K562 (cell line): Measurements from ENCODE around the gene PLEKHG3. TPM values are rescaled to one million over a fixed set of nuclear protein-coding genes. Genes with fewer than 3 reads are reported as not detected.

Experiments
- ATAC-seq: fragments of 200-7000 bp; cut with Tn5 transposase; 3 replicates; pipeline ENCODE4 v1.9.1; 2020; ENCODE audit warnings: moderate library complexity
- BruUV-seq: library from RNA; stranded (reverse); fragments of 400-500 nt; replicated peaks from 2 replicates; lab custom pipeline; 2021; lab: Mats Ljungman, UMichigan
- CTCF ChIA-PET: fragments of 300-600 bp; formaldehyde crosslinking; extraction: SDS; loops from one replicate; lab custom pipeline; 2021; ENCODE audit warnings: low intra/inter-chr PET ratio; lab: Yijun Ruan, JAX
- POLR2A ChIA-PET: fragments of 300-600, 350-650 bp; sonication (Branson Sonifier 250); formaldehyde crosslinking; extraction: SDS; loops from one replicate; lab custom pipeline; 2021; ENCODE audit warnings: antibody characterized with exemption, inconsistent platforms; lab: Yijun Ruan, JAX
- DNase-seq, 4 experiments: peaks; one replicate each; pipeline versions ENCODE4 v3.0.0 to v3.0.0-alpha.2; 2011 to 2018; ENCODE audit warnings: low spot score in 3 of 4, mixed read lengths in 3 of 4; ENCODE audit errors: extremely low read depth in 1 of 4
- FAIRE-seq: peaks from 2 replicates; lab custom pipeline; 2011; peaks lifted over from hg19 to GRCh38; lab: Jason Lieb, UNC
- H2AFZ ChIP-seq: 2 replicates; pipeline ENCODE4 v1.6.0; 2011; ENCODE audit warnings: low read depth, low read length, control low read depth, inconsistent platforms
- H3K27ac ChIP-seq: fragments of 200-600 bp; 3 replicates; pipeline ENCODE4 v1.8.0; 2011; ENCODE audit warnings: low read depth, mild to moderate bottlenecking, control low read depth, inconsistent platforms, low read length, moderate library complexity, mixed read lengths; ENCODE audit errors: extremely low read depth
- H3K27me3 ChIP-seq, 2 experiments: fragments of 300-600 bp in 1 of 2; 2 replicates in 1 of 2; 3 replicates in 1 of 2; pipeline versions ENCODE4 v1.6.0 to v1.8.0; 2011; ENCODE audit warnings: inconsistent platforms in 2 of 2, low read length in 2 of 2, mild to moderate bottlenecking in 1 of 2, mixed read lengths in 1 of 2, moderate library complexity in 1 of 2; ENCODE audit not compliant: control insufficient read depth in 2 of 2, insufficient read depth in 2 of 2
- H3K36me3 ChIP-seq: fragments of 300-600 bp; 3 replicates; pipeline ENCODE4 v1.8.0; 2011; ENCODE audit warnings: mild to moderate bottlenecking, low read length, inconsistent platforms; ENCODE audit not compliant: control insufficient read depth, insufficient read depth
- H3K4me1 ChIP-seq, 2 experiments: fragments of 200-600 bp in 1 of 2; replicated peaks in 1 of 2; 2 replicates in 1 of 2; 3 replicates in 1 of 2; pipeline versions ENCODE4 v1.5.1 to v1.8.0; 2011; ENCODE audit warnings: inconsistent platforms in 2 of 2, low read length in 2 of 2, mild to moderate bottlenecking in 1 of 2, mixed read lengths in 1 of 2, moderate library complexity in 1 of 2; ENCODE audit not compliant: control insufficient read depth in 2 of 2, insufficient read depth in 2 of 2
- H3K4me2 ChIP-seq: 2 replicates; pipeline ENCODE4 v1.6.1; 2011; ENCODE audit warnings: low read length, control low read depth, inconsistent platforms, mixed read lengths; ENCODE audit not compliant: insufficient read depth
- H3K4me3 ChIP-seq: fragments of 200-600 bp; sonication (generic), shearing (Covaris generic); 2 replicates; pipeline ENCODE4 v1.5.1; 2016; ENCODE audit warnings: control low read depth, inconsistent platforms
- H3K79me2 ChIP-seq: fragments of 200-600 bp; 3 replicates; pipeline ENCODE4 v1.8.0; 2011; ENCODE audit warnings: low read length, inconsistent platforms; ENCODE audit not compliant: control insufficient read depth, insufficient read depth
- H3K9ac ChIP-seq, 2 experiments: 2 replicates each; pipeline versions ENCODE4 v1.6.0 to v1.6.1; 2011; ENCODE audit warnings: low read depth in 2 of 2, low read length in 2 of 2, control low read depth in 1 of 2, inconsistent platforms in 1 of 2, mild to moderate bottlenecking in 1 of 2, mixed read lengths in 1 of 2; ENCODE audit not compliant: insufficient read depth in 1 of 2
- H3K9me1 ChIP-seq: one replicate; pipeline ENCODE4 v1.6.0; 2011; ENCODE audit warnings: inconsistent platforms, mild to moderate bottlenecking, low read length, moderate library complexity; ENCODE audit not compliant: control insufficient read depth, insufficient read depth
- H3K9me3 ChIP-seq: replicated peaks from 2 replicates; pipeline ENCODE4 v1.5.1; 2011; ENCODE audit warnings: low read depth, low read length, inconsistent platforms; ENCODE audit not compliant: control insufficient read depth, insufficient read depth
- H4K20me1 ChIP-seq: replicated peaks from 2 replicates; pipeline ENCODE4 v1.6.1; 2011; ENCODE audit warnings: low read length, inconsistent platforms, mixed read lengths; ENCODE audit not compliant: control insufficient read depth, insufficient read depth
- ASH1L ChIP-seq: fragments of 450-650 bp; IDR thresholded peaks from 2 replicates; pipeline ENCODE4 v1.6.1; 2018; ENCODE audit warnings: borderline replicate concordance, mild to moderate bottlenecking, low read depth; ENCODE audit not compliant: partially characterized antibody
- BACH1 ChIP-seq: fragments of 200-800 bp; sonication (Bioruptor generic); IDR thresholded peaks from 2 replicates; pipeline ENCODE4 v1.6.1; 2016; ENCODE audit warnings: missing genetic modification characterization, missing compliant biosample characterization
- FOXJ3 ChIP-seq: sonication (generic); formaldehyde crosslinking; IDR thresholded peaks from 2 replicates; pipeline ENCODE4 v1.4.0; 2020; ENCODE audit warnings: mild to moderate bottlenecking, missing genetic modification reagents
- MAFG ChIP-seq: fragments of 450-650 bp; conservative IDR thresholded peaks from 2 replicates; pipeline ENCODE4 v1.6.1; 2016; ENCODE audit warnings: missing genetic modification characterization, missing compliant biosample characterization
- NCOA4 ChIP-seq: fragments of 450-650 bp; IDR thresholded peaks from 2 replicates; pipeline ENCODE4 v1.6.1; 2018; ENCODE audit warnings: mild to moderate bottlenecking; ENCODE audit not compliant: partially characterized antibody
- NFIX ChIP-seq: fragments of 250-450 bp; sonication (Bioruptor Pico); IDR thresholded peaks from 2 replicates; pipeline ENCODE4 v1.4.0; 2020; ENCODE audit warnings: low read depth, mild to moderate bottlenecking, moderate library complexity
- NKRF ChIP-seq: fragments of 450-650 bp; IDR thresholded peaks from 2 replicates; pipeline ENCODE4 v1.6.1; 2016; ENCODE audit warnings: borderline replicate concordance
- NONO ChIP-seq, 2 experiments: fragments of 200-400 bp in 1 of 2; fragments of 450-650 bp in 1 of 2; formaldehyde crosslinking in 1 of 2; IDR thresholded peaks; 2 replicates each; pipeline ENCODE4 v1.6.1; 2017; ENCODE audit warnings: low read depth in 2 of 2, mild to moderate bottlenecking in 2 of 2, moderate library complexity in 2 of 2, low read length in 1 of 2
- NRF1 ChIP-seq, 2 experiments: fragments of 450-650 bp; IDR thresholded peaks in 1 of 2; conservative IDR thresholded peaks in 1 of 2; 2 replicates each; pipeline ENCODE4 v1.6.1; 2014; ENCODE audit warnings: mild to moderate bottlenecking in 2 of 2
- PRPF4 ChIP-seq: fragments of 200-400 bp; formaldehyde crosslinking; IDR thresholded peaks from one replicate; pipeline ENCODE4 v1.6.1; 2017; ENCODE audit warnings: low read length, low read depth, mild to moderate bottlenecking; ENCODE audit not compliant: insufficient read depth, poor library complexity, severe bottlenecking
- ZNF212 ChIP-seq: fragments of 450-650 bp; formaldehyde crosslinking; IDR thresholded peaks from 2 replicates; pipeline ENCODE4 v1.4.0; 2020; ENCODE audit warnings: mild to moderate bottlenecking
- ZNF408 ChIP-seq: fragments of 250-450 bp; sonication (Bioruptor Pico); IDR thresholded peaks from 2 replicates; pipeline ENCODE4 v1.4.0; 2020; ENCODE audit warnings: low read depth, mild to moderate bottlenecking, moderate library complexity
- ZNF551 ChIP-seq: fragments of 250-450 bp; sonication (Bioruptor Pico); IDR thresholded peaks from 2 replicates; pipeline ENCODE4 v1.5.0; 2021; ENCODE audit warnings: mild to moderate bottlenecking, moderate library complexity
- ZNF77 ChIP-seq: fragments of 250-450 bp; sonication (Bioruptor Pico); IDR thresholded peaks from 2 replicates; pipeline ENCODE4 v1.5.0; 2020
- WGBS: fragments of 100-300 bp; shearing (Covaris generic); methylation state at CpG from one replicate; pipeline ENCODE4 v1.1.6; 2016; ENCODE audit warnings: low coverage, mixed read lengths; ENCODE audit not compliant: insufficient coverage; ENCODE audit errors: missing lambda C conversion rate; 5-methylcytosine and 5-hydroxymethylcytosine counted together
- in situ Hi-C: fragments of 300-500 bp; cut with MboI; formaldehyde crosslinking; loops from 4 replicates; pipeline ENCODE4 v1.15.0; 2018; ENCODE audit warnings: inconsistent platforms, mixed read lengths
- intact Hi-C: fragments of 100-400 bp; cut with micrococcal nuclease; formaldehyde crosslinking; loops from 2 replicates; pipeline ENCODE4 v1.14.2; 2022
- polyA plus RNA-seq, 8 experiments: library from polyadenylated mRNA; depleted of rRNA in 4 of 8; stranded (reverse) in 5 of 8; unstranded in 3 of 8; fragments of >200 nt; fragmentation: Nextera tagmentation in 2 of 8; fragmentation: Illumina TruSeq in 1 of 8; extraction: Ambion mirVana in 2 of 8; extraction: Trizol in 1 of 8; gene quantifications; 2 replicates each; pipeline versions ENCODE4 v1.2.1 to v1.2.3, GENCODE V29; 2011 to 2014; ENCODE audit warnings: inconsistent platforms in 1 of 8, missing spikeins in 1 of 8
- total RNA-seq, 7 experiments: library from RNA; depleted of rRNA in 6 of 7; stranded (reverse); fragments of >200 nt in 6 of 7; fragmentation: Illumina TruSeq in 2 of 7; extraction: Trizol in 2 of 7; gene quantifications; 2 replicates each; pipeline versions ENCODE4 v1.2.1 to v1.2.3, GENCODE V29; 2011 to 2021; ENCODE audit warnings: low replicate concordance in 1 of 7
- TF ChIP-seq, protein P1 (sequence below): fragments of 450-650 bp; formaldehyde crosslinking; IDR thresholded peaks from 2 replicates; pipeline ENCODE4 v1.4.0; 2020; ENCODE audit warnings: mild to moderate bottlenecking, moderate library complexity

PLEKHG3 gene
- total and polyA plus RNA-seq, 9 of the 15 experiments (the other 6 are each of a cell fraction or from before 2014, with no cell fraction given): 0.04 to 0.16 TPM; not detected in 7

DNA sequence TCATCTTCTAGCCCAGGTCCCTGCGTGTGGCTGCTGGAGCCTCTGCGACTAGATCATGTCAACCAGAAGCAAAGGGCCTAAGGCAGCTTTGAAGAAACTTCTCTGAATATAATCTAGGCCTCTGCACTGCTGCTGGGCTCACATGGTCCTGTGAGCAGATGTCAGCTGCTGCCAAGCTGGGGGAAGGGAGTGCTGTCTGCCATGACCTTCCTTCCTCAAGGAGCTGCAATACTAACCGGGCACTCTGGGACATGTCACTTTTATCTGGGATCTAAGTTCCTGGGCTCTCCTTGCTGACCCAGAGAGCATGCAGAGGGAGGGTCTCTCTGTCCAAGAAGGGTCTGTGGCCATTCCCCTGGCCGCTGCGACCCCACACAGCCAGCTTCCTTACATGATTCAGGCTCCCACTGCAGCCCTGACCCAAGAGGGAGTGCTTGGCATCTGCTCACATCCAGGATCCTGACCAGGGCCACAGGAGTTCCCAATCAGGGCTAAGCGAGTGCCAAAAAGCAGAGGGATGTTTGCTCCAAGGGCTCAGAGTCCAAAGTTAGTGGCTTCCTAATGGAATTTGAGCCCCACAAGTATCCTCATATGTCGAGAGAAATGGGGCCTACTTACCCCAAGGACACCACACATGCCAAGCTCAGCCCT, 74.0 kb downstream of the PLEKHG3 start:
- no peak overlapping the region for H3K4me3 ChIP-seq
- in situ Hi-C loops: no loop called here
- intact Hi-C loops: no loop called here
- ATAC-seq (no peak), DNase-seq (no peak), FAIRE-seq (no peak)
- H3K4me1 ChIP-seq: peaks cover 0 to 7% of the 10 kb centered on the region in 2 experiments; a peak in 2 of 5 replicates
- CTCF ChIA-PET: no interaction called here
- H3K9me3 ChIP-seq: no peaks in the 10 kb centered on the region
- no peaks in the 10 kb centered on the region for H3K79me2 ChIP-seq
- H3K9ac ChIP-seq: no peak overlapping the region
- POLR2A ChIA-PET: interaction anchor here (0.7 kb wide), 1 partner anchor 41 kb away, joined by 3 read pairs; no protein-coding TSS in a partner anchor
- no peaks in the 10 kb centered on the region for H4K20me1 ChIP-seq
- H3K36me3 ChIP-seq: peaks cover 70% of the 10 kb centered on the region; the same call in 2 of the 3 replicates
- H3K4me2 ChIP-seq: no peak overlapping the region
- BruUV-seq: no TSS peak
- no peak overlapping the region for H3K27ac ChIP-seq
- no peak overlapping the region for H2AFZ ChIP-seq
- H3K27me3 ChIP-seq: no peaks in the 10 kb centered on the region
- WGBS: 92% methylated on average over 4 of the region's 7 CpGs
- no peaks in the 10 kb centered on the region for H3K9me1 ChIP-seq
- no peak for TF ChIP-seq NRF1 (conservative IDR thresholded peaks at IDR 0.05 in 1 of 2, IDR thresholded peaks at IDR 0.05 in 1 of 2)
- TF ChIP-seq ASH1L: no peak
- TF ChIP-seq ZNF212 (CRISPR knock-in tag): no peak
- TF ChIP-seq ZNF408 (CRISPR knock-in tag): no peak
- no peak for TF ChIP-seq MAFG (tag)
- no peak for TF ChIP-seq NCOA4
- TF ChIP-seq PRPF4: no peak
- no peak for TF ChIP-seq FOXJ3
- TF ChIP-seq, protein P1, sequence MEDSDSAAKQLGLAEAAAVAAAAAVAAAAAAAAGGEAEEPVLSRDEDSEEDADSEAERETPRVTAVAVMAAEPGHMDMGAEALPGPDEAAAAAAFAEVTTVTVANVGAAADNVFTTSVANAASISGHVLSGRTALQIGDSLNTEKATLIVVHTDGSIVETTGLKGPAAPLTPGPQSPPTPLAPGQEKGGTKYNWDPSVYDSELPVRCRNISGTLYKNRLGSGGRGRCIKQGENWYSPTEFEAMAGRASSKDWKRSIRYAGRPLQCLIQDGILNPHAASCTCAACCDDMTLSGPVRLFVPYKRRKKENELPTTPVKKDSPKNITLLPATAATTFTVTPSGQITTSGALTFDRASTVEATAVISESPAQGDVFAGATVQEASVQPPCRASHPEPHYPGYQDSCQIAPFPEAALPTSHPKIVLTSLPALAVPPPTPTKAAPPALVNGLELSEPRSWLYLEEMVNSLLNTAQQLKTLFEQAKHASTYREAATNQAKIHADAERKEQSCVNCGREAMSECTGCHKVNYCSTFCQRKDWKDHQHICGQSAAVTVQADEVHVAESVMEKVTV (CRISPR knock-in tag): no peak
- no peak for TF ChIP-seq NONO (IDR thresholded peaks at IDR 0.05; ENCODE audit: low read depth in 2 of 2, low read length in 1 of 2)
- no peak for TF ChIP-seq ZNF77 (CRISPR knock-in tag)
- no peak for TF ChIP-seq ZNF551 (CRISPR knock-in tag)
- TF ChIP-seq NFIX (CRISPR knock-in tag): no peak
- TF ChIP-seq BACH1 (tag): no peak
- TF ChIP-seq NKRF: no peak
